ENCODE measurements around the gene HOXB7.

HOXB7 gene

GRCh38 chr17:48593126-48593829, 17.5 kb downstream of the HOXB7 start, which contains the start of gene HOXB5:
Gene HOXB5, minus strand, starts transcription at chr17:48593779. Its CDS starts 97 bp downstream, at chr17:48593682.
- no peak for DNase-seq (ENCODE audit: extremely low spot score)
- POLR2A ChIA-PET: interaction anchor here (0.6 kb wide), 1 partner anchor 25 kb away, joined by 8 read pairs; no protein-coding TSS in a partner anchor
- CTCF ChIA-PET: interaction anchor here (0.6 to 4.1 kb wide), 76 partner anchors 14 to 576 kb away, joined by 3 to 51 read pairs (median 4); partner anchors contain the start of gene HOXB8
- no peak for TF ChIP-seq CTCF (IDR thresholded peaks at IDR 0.05; ENCODE audit: control extremely low read depth, extremely low read depth, low read depth, missing control alignments)

- DNase-seq (ENCODE audit: extremely low spot score): no peak
- CTCF ChIA-PET: interaction anchor here (0.8 to 4.1 kb wide), 66 partner anchors 14 to 575 kb away, joined by 3 to 51 read pairs (median 4); partner anchors contain the start of gene HOXB8
- no peak for TF ChIP-seq CTCF (IDR thresholded peaks at IDR 0.05; ENCODE audit: control extremely low read depth, extremely low read depth, low read depth, missing control alignments)
- POLR2A ChIA-PET: no interaction called here
Measured at GRCh38 chr17:48592577-48592976, 18.2 kb downstream of the HOXB7 start.

DNA sequence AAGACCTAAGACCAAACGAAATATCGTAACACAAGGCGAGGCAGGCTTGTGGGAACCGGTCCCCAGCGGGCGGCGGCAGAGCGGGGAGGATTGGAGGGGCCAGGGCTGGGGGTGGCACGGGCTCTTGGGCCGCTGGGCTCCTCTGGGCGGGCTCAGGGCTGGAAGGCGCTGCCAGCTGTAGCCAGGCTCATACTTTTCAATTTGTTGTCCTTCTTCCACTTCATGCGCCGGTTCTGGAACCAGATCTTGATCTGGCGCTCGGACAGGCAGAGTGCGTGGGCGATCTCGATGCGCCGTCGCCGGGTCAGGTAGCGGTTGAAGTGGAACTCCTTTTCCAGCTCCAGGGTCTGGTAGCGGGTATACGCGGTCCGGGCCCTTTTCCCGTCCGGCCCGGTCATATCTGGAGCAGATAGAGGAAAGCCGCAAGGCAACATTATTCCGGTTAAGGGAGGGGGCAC, 18.7 kb downstream of the HOXB7 start:
- ChIA-PET POLR2A (no interaction called here), CTCF (interaction anchor here (0.9 to 4.1 kb wide), 26 partner anchors 13 to 517 kb away, joined by 3 to 51 read pairs (median 6); partner anchors contain the start of gene HOXB9)
- no peak for DNase-seq (ENCODE audit: extremely low spot score)

GRCh38 chr17:48591255-48592056, 19.4 kb downstream of the HOXB7 start:
- DNase-seq (ENCODE audit: extremely low spot score): no peak
- CTCF ChIA-PET: interaction anchor here (1.0 to 4.1 kb wide), 9 partner anchors 21 to 328 kb away, joined by 3 to 51 read pairs (median 8); partner anchors contain the start of gene HOXB9
- POLR2A ChIA-PET: no interaction called here
- no peak for TF ChIP-seq CTCF (IDR thresholded peaks at IDR 0.05; ENCODE audit: control extremely low read depth, extremely low read depth, low read depth, missing control alignments)

More for the DNA sequence above, 18.7 kb downstream of the HOXB7 start:
- TF ChIP-seq CTCF (IDR thresholded peaks at IDR 0.05; ENCODE audit: control extremely low read depth, extremely low read depth, low read depth, missing control alignments): no peak

GRCh38 chr17:48590607-48591161, 20.1 kb downstream of the HOXB7 start:
- no peak for TF ChIP-seq CTCF (IDR thresholded peaks at IDR 0.05; ENCODE audit: control extremely low read depth, extremely low read depth, low read depth, missing control alignments)
- CTCF ChIA-PET: interaction anchor here (0.7 to 2.7 kb wide), 9 partner anchors 22 to 517 kb away, joined by 3 to 11 read pairs (median 4); partner anchors contain the start of gene HOXB9
- DNase-seq (ENCODE audit: extremely low spot score): no peak
- POLR2A ChIA-PET: no interaction called here
